OCI-LY7 (cell line): Measurements from ENCODE around the gene PRR33. TPM values are rescaled to one million over a fixed set of nuclear protein-coding genes. Genes with fewer than 3 reads are reported as not detected.

Experiments
- BruUV-seq: library from RNA; stranded (reverse); fragments of 400-500 nt; replicated peaks from 2 replicates; lab custom pipeline; 2021; lab: Mats Ljungman, UMichigan
- CTCF ChIA-PET: fragments of 300-600 bp; sonication (Branson Sonifier 250); formaldehyde crosslinking; loops from one replicate; lab custom pipeline; 2022; ENCODE audit warnings: antibody characterized with exemption; ENCODE audit not compliant: unreplicated experiment; lab: Charles Lee
- POLR2A ChIA-PET: fragments of 300-600 bp; sonication (Branson Sonifier 250); formaldehyde crosslinking; loops from one replicate; lab custom pipeline; 2022; ENCODE audit warnings: antibody characterized with exemption; lab: Charles Lee
- DNase-seq: peaks from one replicate; pipeline ENCODE4 v3.0.0-alpha.2; 2015; ENCODE audit warnings: low spot score
- H2AFZ ChIP-seq: fragments of 200-600 bp; sonication (generic), shearing (Covaris generic); 2 replicates; pipeline ENCODE4 v1.6.1; 2014; ENCODE audit warnings: mild to moderate bottlenecking, antibody characterized with exemption, low read length, moderate library complexity
- H3K27ac ChIP-seq: fragments of 200-600 bp; sonication (generic); 2 replicates; pipeline ENCODE4 v1.5.1; 2014; ENCODE audit warnings: mixed run types, low read depth, mild to moderate bottlenecking, moderate library complexity, low read length, inconsistent platforms; ENCODE audit not compliant: poor library complexity, severe bottlenecking
- H3K36me3 ChIP-seq: fragments of 200-600 bp; sonication (generic); 2 replicates; pipeline ENCODE4 v1.6.1; 2014; ENCODE audit warnings: mild to moderate bottlenecking, antibody characterized with exemption, low read length, moderate library complexity, mixed read lengths; ENCODE audit not compliant: insufficient read depth
- H3K4me1 ChIP-seq: fragments of 200-600 bp; sonication (generic); 2 replicates; pipeline ENCODE4 v1.5.1; 2014; ENCODE audit warnings: mild to moderate bottlenecking, low read length; ENCODE audit not compliant: insufficient read depth, poor library complexity, severe bottlenecking
- H3K4me2 ChIP-seq: fragments of 200-600 bp; sonication (generic); 2 replicates; pipeline ENCODE4 v1.6.1; 2014; ENCODE audit warnings: mild to moderate bottlenecking, low read length
- H3K4me3 ChIP-seq: fragments of 200-600 bp; sonication (generic); 2 replicates; pipeline ENCODE4 v1.5.1; 2014; ENCODE audit warnings: mild to moderate bottlenecking, low read depth, low read length; ENCODE audit not compliant: poor library complexity, severe bottlenecking
- H3K79me2 ChIP-seq: fragments of 200-600 bp; sonication (generic); 2 replicates; pipeline ENCODE4 v1.6.1; 2016; ENCODE audit warnings: low read depth, mild to moderate bottlenecking, low read length, moderate library complexity, mixed read lengths; ENCODE audit not compliant: insufficient read depth
- H3K9me2 ChIP-seq: fragments of 200-600 bp; sonication (generic); 2 replicates; pipeline ENCODE4 v1.6.1; 2016; ENCODE audit warnings: mild to moderate bottlenecking, low read length, mixed read lengths; ENCODE audit not compliant: insufficient read depth
- H3K9me3 ChIP-seq: fragments of 200-600 bp; sonication (generic); 2 replicates; pipeline ENCODE4 v1.6.1; 2014; ENCODE audit warnings: mild to moderate bottlenecking, mixed run types, low read length, mixed read lengths
- H4K20me1 ChIP-seq: fragments of 200-600 bp; sonication (generic); 2 replicates; pipeline ENCODE4 v1.6.1; 2014; ENCODE audit warnings: mild to moderate bottlenecking, antibody characterized with exemption, low read length, moderate library complexity, mixed read lengths; ENCODE audit not compliant: insufficient read depth
- CTCF ChIP-seq: fragments of 200-600 bp; sonication (generic); conservative IDR thresholded peaks from 2 replicates; pipeline ENCODE4 v1.5.1; 2014; ENCODE audit warnings: mild to moderate bottlenecking, antibody characterized with exemption, low read length, moderate library complexity, mixed read lengths
- EZH2phosphoT487 ChIP-seq: fragments of 200-600 bp; sonication (generic); IDR thresholded peaks from 2 replicates; pipeline ENCODE4 v1.6.1; 2018; ENCODE audit warnings: low read depth, borderline replicate concordance, mild to moderate bottlenecking, mixed run types, antibody characterized with exemption, low read length, moderate library complexity, mixed read lengths
- intact Hi-C: fragments of 100-400 bp; cut with micrococcal nuclease; formaldehyde crosslinking; loops from one replicate; pipeline ENCODE4 v1.10.0; 2022; ENCODE audit not compliant: unreplicated experiment
- total RNA-seq, 2 experiments: library from RNA; depleted of rRNA in 1 of 2; stranded (reverse); fragments of >200 nt in 1 of 2; shearing (Covaris generic) in 1 of 2; gene quantifications; 2 replicates each; pipeline ENCODE4 v1.2.3, GENCODE V29; 2014 to 2022

Gene PRR33
- total RNA-seq, 2 experiments from 2014 or later: not detected

- no peaks in the 10 kb centered on the region for H3K36me3 ChIP-seq
- H3K4me3 ChIP-seq: no peak overlapping the region
- no peaks in the 10 kb centered on the region for H3K9me2 ChIP-seq
- CTCF ChIA-PET: no interaction called here
- H3K4me2 ChIP-seq: no peak overlapping the region
- no peak for TF ChIP-seq CTCF
- no peak for TF ChIP-seq EZH2phosphoT487
- H3K9me3 ChIP-seq: no peaks in the 10 kb centered on the region
- BruUV-seq: no TSS peak
- DNase-seq: no peak
- intact Hi-C loops: no loop called here
- H3K4me1 ChIP-seq: no peaks in the 10 kb centered on the region
- no peaks in the 10 kb centered on the region for H3K79me2 ChIP-seq
- POLR2A ChIA-PET: no interaction called here
- no peaks in the 10 kb centered on the region for H4K20me1 ChIP-seq
- no peak overlapping the region for H2AFZ ChIP-seq
- no peak overlapping the region for H3K27ac ChIP-seq
Measured at GRCh38 chr11:1936781-1937615, 45.3 kb upstream of the PRR33 start.

- Histone ChIP-seq H3K9me2 (no peaks in the 10 kb centered on the region), H3K4me1 (no peaks in the 10 kb centered on the region), H3K4me3 (no peak overlapping the region), H3K36me3 (no peaks in the 10 kb centered on the region), H3K27ac (no peak overlapping the region), H2AFZ (no peak overlapping the region), H3K4me2 (no peak overlapping the region), H3K79me2 (no peaks in the 10 kb centered on the region), H4K20me1 (no peaks in the 10 kb centered on the region), H3K9me3 (no peaks in the 10 kb centered on the region)
- ChIA-PET POLR2A (no interaction called here), CTCF (no interaction called here)
- BruUV-seq: no TSS peak
- TF ChIP-seq CTCF: no peak
- no peak for TF ChIP-seq EZH2phosphoT487
- intact Hi-C loops: no loop called here
- DNase-seq: no peak
Measured at GRCh38 chr11:1936072-1936780, 44.5 kb upstream of the PRR33 start.
